ENCODE measurements around the gene MTERF4. TPM values are rescaled to one million over a fixed set of nuclear protein-coding genes. Genes with fewer than 3 reads are reported as not detected.

MTERF4 gene
- total RNA-seq, 1 donor from 2014 or later = 63.5 TPM

GRCh38 chr2:241123816-241124536 lies 21.9 kb upstream of the MTERF4 start:
- H3K9me3 Mint-ChIP-seq (ENCODE audit: unreplicated experiment) = no peaks in the 10 kb centered on the region
- H3K4me1 Mint-ChIP-seq (ENCODE audit: low read depth, unreplicated experiment) = peaks cover 3% of the 10 kb centered on the region
- H3K4me3 Mint-ChIP-seq (ENCODE audit: unreplicated experiment) = no peak overlapping the region
- H3K36me3 Mint-ChIP-seq (ENCODE audit: unreplicated experiment) = peaks cover 5% of the 10 kb centered on the region
- H3K27ac Mint-ChIP-seq (ENCODE audit: unreplicated experiment) = no peak overlapping the region
- peak; percentile 40 for DNase-seq
- H3K27me3 Mint-ChIP-seq (ENCODE audit: unreplicated experiment) = peaks cover 4% of the 10 kb centered on the region
- no peak for TF ChIP-seq CTCF (IDR thresholded peaks at IDR 0.05; ENCODE audit: partially characterized antibody, unreplicated experiment)

- TF ChIP-seq CTCF (IDR thresholded peaks at IDR 0.05; ENCODE audit: partially characterized antibody, unreplicated experiment) = no peak
- peaks cover 5% of the 10 kb centered on the region for H3K36me3 Mint-ChIP-seq (ENCODE audit: unreplicated experiment)
- no peaks in the 10 kb centered on the region for H3K9me3 Mint-ChIP-seq (ENCODE audit: unreplicated experiment)
- no peak overlapping the region for H3K4me3 Mint-ChIP-seq (ENCODE audit: unreplicated experiment)
- no peak overlapping the region for H3K27ac Mint-ChIP-seq (ENCODE audit: unreplicated experiment)
- peaks cover 3% of the 10 kb centered on the region for H3K4me1 Mint-ChIP-seq (ENCODE audit: low read depth, unreplicated experiment)
- no peaks in the 10 kb centered on the region for H3K27me3 Mint-ChIP-seq (ENCODE audit: unreplicated experiment)
- DNase-seq = no peak
These were observed 20.4 kb upstream of the MTERF4 start for GRCh38 chr2:241122376-241123002.

- Mint-ChIP-seq H3K27me3 (ENCODE audit: unreplicated experiment) (peaks cover 4% of the 10 kb centered on the region), H3K27ac (ENCODE audit: unreplicated experiment) (no peak overlapping the region), H3K36me3 (ENCODE audit: unreplicated experiment) (peaks cover 5% of the 10 kb centered on the region), H3K9me3 (ENCODE audit: unreplicated experiment) (peaks cover 2% of the 10 kb centered on the region), H3K4me3 (ENCODE audit: unreplicated experiment) (no peak overlapping the region), H3K4me1 (ENCODE audit: low read depth, unreplicated experiment) (peaks cover 3% of the 10 kb centered on the region)
- no peak for DNase-seq
- TF ChIP-seq CTCF (IDR thresholded peaks at IDR 0.05; ENCODE audit: partially characterized antibody, unreplicated experiment) = no peak
These were observed 18.9 kb upstream of the MTERF4 start for GRCh38 chr2:241121008-241121407.

- peaks cover 4% of the 10 kb centered on the region for H3K27me3 Mint-ChIP-seq (ENCODE audit: unreplicated experiment)
- TF ChIP-seq CTCF (IDR thresholded peaks at IDR 0.05; ENCODE audit: partially characterized antibody, unreplicated experiment) = no peak
- H3K9me3 Mint-ChIP-seq (ENCODE audit: unreplicated experiment) = peaks cover 3% of the 10 kb centered on the region
- H3K4me3 Mint-ChIP-seq (ENCODE audit: unreplicated experiment) = no peak overlapping the region
- no peak overlapping the region for H3K27ac Mint-ChIP-seq (ENCODE audit: unreplicated experiment)
- DNase-seq = no peak
- H3K4me1 Mint-ChIP-seq (ENCODE audit: low read depth, unreplicated experiment) = peaks cover 3% of the 10 kb centered on the region
- H3K36me3 Mint-ChIP-seq (ENCODE audit: unreplicated experiment) = peaks cover 5% of the 10 kb centered on the region
These were observed 18.4 kb upstream of the MTERF4 start for GRCh38 chr2:241120440-241120839.
